ENCODE data around the gene DRC7.
"Not testable (repeated sequence)": the region's sequence is repeated elsewhere in the genome, so short reads cannot be mapped to it uniquely, and the experiment has no call there.

The DRC7 gene

GRCh38 chr16:57738844-57739243 is 44.2 kb downstream of the DRC7 start:
- no peak for DNase-seq

DNA sequence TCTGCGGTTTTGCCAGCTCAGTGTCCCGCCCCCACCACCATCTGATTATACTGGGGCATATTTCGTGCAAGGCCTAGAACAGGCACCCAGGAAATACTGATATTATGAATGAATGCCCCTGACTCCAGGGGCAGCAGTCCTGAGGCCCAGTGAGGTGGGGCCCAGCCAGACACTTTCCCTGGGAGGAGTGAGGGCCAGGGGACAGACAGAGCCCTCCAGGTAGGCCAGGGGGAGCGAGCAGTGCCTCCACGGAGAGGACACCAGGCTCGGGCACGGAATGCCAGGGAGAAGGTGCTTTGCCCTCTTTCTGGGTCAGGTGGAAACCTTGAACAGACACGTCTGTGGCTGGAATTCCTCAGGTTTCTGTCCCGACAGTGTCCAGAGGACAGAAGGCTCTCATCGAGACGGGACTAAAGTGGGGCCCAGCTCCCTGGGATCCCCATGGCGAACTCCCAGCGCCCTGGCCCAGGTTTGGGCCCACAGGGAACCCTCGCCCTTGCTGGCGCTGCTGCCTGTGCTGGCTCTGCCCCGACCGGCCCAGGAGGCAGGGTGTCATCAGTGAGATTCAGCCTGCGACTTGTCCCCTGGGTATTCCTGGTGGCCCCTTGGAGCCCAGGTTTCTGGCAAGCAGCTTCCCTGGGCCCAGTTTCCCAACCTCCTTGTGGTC is 45.3 kb downstream of the DRC7 start:
- no peak for DNase-seq

GRCh38 chr16:57740423-57741071 is 45.9 kb downstream of the DRC7 start:
- no peak for DNase-seq

DNA sequence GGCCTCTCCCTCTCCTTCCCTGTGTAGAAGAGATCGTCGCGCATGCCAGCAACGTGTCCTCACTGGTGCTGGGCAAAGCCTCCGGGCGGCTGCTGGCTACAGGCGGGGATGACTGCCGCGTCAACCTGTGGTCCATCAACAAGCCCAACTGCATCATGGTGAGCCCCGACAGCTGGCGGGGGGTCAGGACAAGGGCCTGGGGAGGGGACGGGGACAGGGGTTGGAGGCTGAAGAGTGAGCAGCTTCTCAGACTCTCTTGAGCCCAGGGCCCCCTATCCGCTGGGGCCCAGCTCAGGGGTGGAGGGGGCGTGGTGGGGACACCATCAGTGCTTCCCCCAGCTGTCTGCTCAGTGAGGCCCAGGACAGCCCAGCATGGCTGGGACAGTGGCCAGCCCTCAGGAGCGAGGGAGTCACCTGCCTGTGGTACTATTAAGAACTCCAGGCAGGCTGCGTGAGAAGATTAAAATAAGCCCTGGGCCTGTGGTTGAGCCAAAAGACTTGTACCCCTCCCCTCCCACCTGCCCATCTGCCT is 47.1 kb downstream of the DRC7 start:
- no peak for DNase-seq

DNA sequence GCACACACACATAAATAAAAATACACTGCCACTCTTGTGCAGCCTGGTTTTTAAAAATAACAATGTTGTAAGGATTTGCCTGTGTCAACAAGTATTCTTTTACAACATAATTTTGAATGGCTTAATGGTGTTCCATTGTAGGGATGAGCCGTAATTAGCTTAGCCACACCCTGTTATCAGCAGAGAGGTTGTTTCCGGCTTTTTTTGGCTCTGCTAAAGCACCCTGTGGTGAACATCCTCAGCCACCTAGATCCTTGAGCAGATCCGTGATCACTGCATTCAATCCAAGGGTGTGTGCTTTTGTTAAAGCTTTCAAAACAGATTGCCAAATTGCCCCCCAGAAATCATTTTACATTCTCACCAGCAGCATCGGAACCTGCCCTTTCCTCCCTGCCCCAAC is 47.9 kb downstream of the DRC7 start:
- DNase-seq, result no peak

- no peak for DNase-seq
These were observed 48.9 kb downstream of the DRC7 start for GRCh38 chr16:57743458-57743857.

DNA sequence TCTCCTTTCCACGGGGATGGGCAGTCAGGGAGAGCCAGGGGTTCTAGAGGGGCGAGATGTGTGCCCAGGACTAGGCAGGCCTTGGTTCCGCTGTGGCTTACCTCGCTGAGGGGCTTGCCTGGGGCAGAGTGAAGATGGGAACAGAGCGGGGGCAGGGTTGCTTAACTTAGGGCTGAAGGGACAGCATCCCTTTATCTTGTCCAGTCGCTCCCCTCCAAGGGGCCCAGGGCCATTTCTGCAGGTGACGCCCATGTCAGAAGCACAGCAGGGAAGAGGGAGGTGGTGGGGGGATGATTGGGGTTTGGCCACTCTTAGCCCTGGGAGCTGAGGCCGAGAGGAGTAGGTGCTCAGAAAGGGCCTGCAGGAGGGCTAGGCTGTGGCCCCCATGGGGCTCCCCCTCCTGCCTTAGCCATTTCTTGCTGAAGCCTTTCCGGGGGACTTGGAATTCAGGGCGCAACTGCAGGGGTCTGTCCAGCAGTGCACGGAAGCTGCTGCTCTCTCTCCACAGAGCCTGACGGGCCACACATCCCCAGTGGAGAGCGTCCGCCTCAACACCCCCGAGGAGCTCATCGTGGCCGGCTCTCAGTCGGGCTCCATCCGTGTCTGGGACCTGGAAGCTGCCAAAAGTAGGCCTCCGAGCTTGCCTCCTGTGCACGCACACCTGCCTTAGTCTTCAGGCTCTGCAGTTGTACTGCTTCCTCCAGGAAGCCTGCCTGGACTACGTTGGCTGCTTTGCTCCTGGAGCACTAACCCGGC is 49.5 kb downstream of the DRC7 start:
- no peak for DNase-seq

DNA sequence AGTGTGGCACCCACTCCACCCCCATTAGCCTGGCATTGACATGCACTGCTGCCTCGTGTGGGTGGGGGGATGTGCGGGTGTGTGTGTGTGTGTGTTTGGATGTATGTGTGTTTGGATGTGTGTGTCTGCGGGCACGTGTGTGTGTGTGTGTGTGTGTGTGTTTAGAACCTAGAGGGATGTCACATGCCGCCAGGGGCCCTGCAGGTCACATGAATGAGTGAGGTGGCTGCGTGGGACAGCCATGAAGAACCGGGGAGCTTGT is 50.0 kb downstream of the DRC7 start:
- no peak for DNase-seq

DNA sequence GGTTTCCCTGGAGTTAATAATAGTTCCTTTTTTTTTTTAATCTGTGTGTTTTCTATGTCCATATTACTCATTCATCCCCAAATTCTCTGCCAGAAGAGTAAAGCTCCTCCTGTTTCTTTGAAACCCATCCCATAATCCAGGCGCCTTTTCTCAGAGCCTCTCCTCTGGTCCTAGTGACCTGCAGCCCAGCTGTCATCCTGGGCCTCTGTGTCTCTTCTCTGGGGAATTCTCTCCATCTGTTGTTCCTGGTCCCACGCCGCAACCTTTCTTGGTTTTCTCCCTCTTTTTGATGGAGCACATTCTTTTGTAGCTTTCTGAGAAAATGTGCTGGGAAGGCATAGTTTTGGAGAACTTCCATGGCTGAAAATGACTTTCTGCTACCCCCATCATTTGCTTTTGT is 51.2 kb downstream of the DRC7 start:
- no peak for DNase-seq

DNA sequence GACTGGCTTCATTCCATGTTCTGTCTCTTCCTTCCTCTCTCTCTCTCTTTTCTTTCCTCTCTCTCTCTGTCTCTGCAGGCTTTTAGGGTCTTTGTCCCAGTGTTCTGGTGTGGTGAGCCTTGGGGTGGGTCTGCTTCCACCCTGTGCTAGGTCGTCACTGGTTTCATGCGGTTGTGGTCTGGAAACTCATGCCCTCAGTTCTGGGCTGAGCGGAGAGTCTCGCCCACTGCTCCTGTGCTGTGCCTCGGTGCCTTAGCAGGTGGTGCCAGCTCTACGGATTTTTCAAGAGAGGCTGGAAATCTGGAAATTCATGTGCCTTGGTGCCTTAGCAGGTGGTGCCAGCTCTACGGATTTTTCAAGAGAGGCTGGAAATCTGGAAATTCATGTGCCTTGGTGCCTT is 51.7 kb downstream of the DRC7 start:
- DNase-seq, result not testable (repeated sequence)

DNA sequence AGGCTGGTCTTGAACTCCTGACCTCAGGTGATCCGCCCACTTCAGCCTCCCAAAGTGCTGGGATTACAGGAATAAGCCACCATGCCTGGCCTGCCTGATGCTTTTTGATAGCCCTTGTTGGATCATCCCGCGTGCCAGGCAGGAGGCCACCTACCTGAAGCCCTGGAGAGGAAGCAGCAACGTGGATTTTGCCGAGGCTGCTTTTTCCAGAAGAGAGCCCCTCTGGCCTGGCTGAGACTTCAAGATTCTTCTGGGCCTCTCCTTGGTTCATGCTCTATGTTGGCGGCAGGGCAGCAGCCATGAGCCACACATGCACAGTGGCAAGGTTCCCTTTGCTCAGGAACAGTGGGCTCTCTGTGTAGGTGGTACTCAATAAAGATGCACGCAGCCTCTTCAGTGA is 52.5 kb downstream of the DRC7 start:
- DNase-seq, result no peak

DNA sequence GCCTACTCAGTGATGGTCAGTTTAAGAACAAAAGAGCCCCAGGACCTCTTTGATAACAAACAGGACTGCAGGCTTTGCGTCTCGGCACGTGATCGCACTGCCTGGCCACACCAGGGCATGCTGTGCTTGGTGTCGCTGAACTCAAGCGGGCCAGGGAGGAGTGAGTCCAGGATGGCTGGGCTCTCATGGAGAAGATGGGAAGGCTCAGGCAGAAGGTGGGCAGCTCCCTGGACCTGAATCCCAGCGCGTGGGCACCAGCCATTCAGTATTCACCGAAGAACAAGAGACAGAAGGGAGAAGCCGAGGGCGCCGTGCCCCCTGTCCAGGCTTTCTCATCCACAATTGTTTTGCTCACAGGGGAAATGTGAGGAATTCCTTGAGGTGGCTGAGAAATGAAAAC is 52.9 kb downstream of the DRC7 start:
- DNase-seq, result no peak

- no peak for DNase-seq
These were observed 53.4 kb downstream of the DRC7 start for GRCh38 chr16:57747996-57748395.

DNA sequence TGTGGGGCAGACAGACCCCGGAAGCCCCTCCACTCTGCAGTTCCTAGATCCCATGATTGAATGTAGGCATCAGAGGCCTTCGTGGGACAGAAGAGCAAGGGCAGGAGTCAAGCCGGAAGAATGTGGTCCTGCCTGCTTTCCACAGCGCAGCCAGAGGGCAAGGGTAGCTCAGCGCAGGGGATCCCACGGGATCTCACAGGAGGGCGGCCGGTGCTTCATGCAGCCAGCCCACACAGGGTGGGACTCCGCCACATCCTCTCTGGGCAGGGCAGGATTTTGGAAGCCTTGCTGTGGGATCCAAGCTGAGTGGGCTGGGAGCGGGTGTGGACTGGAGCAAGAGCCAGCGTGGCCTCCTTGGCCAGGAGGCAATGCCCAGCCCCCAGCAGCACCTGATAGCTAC is 54.0 kb downstream of the DRC7 start:
- no peak for DNase-seq

DNA sequence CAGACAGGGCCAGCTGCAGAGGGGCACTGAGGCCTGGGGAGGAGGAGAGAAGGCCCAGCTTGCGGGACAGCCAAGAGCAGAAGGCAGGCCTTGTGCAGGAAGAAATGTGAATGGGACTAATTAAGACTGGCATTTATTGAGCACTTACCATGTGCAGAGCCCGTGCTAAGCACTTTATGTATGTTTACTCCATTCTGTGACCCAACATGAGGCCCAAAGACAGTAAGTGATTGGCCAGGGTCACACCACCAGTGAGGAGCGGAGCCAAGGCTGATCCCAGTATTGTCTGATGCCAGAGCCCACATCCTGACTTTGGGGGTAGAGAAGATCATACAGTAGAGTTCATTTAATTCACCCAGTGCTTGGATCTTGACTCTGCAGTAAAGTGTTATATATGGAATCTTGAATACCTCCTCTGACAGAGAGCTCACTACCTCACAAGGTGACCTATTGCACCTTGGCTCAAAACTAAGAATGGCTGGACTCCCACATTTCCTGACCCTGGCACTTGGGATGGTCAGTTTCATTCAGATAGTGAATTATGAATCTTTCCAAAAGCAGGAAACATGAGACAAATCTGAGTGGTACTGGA is 54.6 kb downstream of the DRC7 start:
- no peak for DNase-seq

- no peak for DNase-seq
These were observed 55.3 kb downstream of the DRC7 start for GRCh38 chr16:57749856-57750452.

DNA sequence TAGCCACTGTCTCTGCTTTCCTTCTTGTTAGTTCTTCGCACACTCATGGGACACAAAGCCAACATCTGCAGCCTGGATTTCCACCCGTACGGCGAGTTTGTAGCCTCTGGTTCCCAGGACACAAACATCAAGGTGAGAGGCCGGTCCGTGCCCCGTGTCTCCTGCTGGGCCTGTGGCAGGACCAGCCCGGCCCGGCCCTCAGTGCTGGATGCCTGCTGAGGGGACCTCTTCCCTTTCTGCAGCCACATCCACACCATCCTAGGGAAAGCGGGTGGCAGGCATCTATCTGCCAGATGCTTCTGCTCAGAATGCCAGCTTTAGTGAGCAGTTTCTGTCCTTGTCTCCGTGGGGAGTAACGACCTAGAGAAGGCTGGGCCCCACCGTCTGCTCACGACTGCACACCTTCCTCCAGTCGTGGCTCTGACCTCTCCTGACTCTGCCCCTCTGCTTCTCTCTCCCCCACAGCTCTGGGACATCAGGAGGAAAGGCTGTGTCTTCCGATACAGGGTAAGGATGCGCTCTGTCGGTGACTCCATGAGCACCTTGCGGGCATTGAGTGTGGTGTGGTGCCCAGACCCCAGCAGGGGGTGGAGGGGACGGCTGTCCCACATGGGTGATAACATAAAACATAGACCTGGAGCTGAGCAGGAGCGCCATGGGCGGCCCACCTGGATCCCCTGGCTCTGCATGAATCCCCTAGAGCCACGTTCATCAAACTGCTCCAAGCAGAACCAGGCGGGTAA is 56.4 kb downstream of the DRC7 start:
- no peak for DNase-seq

DNA sequence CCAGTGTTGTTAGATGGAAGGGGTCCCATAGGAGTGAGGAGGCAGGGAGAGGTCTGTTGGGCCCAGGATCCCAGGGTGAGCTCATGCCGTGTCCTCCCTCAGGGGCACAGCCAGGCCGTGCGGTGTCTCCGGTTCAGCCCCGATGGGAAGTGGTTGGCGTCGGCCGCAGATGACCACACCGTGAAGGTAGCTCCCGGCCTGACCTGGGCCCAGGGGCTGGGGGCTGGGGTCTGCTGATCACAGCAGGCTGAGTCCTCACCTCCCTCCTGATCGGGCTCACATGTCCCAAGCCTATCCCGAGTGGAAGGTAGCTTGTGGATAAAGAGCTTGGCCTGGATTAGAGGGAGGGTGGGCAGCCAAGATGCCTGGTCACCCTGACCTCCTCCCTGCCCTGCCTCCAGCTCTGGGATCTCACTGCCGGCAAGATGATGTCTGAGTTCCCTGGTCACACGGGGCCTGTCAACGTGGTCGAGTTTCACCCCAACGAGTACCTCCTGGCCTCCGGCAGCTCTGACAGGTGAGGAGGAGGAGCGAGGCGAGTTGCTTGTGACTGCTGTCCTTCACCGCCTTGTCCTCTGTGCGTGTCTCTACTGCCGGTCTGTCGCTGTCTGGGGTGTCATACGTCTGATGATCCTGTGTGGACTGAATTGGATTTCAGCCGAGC is 57.1 kb downstream of the DRC7 start:
- DNase-seq, result no peak

DNA sequence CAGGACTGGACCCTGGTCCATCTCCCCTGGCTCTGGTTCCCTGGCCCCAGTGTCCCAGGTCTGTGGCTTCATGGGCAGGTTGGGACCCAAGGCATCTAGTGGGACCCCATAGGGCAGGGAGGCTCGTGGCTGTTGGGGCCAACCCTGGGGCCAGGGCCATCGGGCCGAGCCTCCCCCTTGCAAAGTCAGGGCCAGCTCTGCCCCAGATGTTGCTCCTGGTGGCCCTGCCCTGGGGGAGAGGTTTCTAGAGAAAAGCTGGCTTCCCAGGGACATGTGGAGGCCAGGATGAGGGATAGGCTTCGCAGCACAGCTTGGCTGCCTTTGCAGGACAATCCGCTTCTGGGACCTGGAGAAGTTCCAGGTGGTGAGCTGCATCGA is 57.6 kb downstream of the DRC7 start:
- no peak for DNase-seq

DNA sequence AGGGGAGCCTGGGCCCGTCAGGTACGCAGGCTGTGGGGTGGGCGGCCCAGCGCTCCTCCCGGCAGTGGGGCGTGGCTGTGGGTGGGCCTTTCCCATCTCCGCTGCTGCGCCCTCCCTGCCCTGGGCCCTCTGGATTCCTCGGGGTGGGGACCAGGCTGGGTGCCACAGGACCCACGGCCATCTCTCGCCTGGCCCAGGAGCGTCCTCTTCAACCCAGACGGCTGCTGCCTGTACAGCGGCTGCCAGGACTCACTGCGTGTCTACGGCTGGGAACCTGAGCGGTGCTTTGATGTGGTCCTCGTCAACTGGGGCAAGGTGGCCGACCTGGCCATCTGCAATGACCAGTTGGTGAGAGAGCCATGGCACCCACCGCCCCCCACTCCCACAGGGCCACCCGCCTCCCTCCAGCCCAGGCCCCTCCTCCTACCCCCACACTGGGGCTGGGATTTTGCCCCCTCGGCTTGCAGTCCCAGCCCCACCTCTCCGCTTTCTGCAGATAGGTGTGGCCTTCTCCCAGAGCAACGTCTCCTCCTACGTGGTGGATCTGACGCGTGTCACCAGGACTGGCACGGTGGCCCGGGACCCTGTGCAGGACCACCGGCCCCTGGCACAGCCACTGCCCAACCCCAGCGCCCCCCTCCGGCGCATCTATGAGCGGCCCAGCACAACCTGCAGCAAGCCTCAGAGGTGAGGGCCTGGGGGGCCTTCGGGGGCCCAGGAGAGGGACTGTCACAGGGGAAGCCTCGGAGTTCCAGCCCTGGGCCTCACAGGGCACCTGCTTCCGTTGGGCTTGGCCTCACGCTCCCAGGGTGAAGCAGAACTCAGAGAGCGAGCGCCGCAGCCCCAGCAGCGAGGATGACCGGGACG is 58.2 kb downstream of the DRC7 start:
- DNase-seq, result no peak
